MM.1S (cell line): ENCODE measurements around the gene NOS2.

Experiments used
- DNase-seq: peaks from one replicate; pipeline ENCODE4 v3.0.0-alpha.2; 2015
- H2AFZ ChIP-seq: fragments of 300-600 bp; sonication (generic); 2 replicates; pipeline ENCODE4 v1.6.0; 2016; ENCODE audit warnings: antibody characterized with exemption, low read length
- H3F3A ChIP-seq: fragments of 300-600 bp; sonication (generic); 2 replicates; pipeline ENCODE4 v1.6.1; 2016; ENCODE audit warnings: mild to moderate bottlenecking, antibody characterized with exemption, low read length, moderate library complexity, mixed read lengths; ENCODE audit not compliant: insufficient read depth
- H3K27ac ChIP-seq: fragments of 300-600 bp; sonication (generic); 2 replicates; pipeline ENCODE4 v1.5.1; 2016; ENCODE audit warnings: mild to moderate bottlenecking, low read length
- H3K27me3 ChIP-seq: fragments of 300-600 bp; sonication (generic); replicated peaks from 2 replicates; pipeline ENCODE4 v1.6.0; 2016; ENCODE audit warnings: low read length; ENCODE audit not compliant: insufficient read depth
- H3K36me3 ChIP-seq: fragments of 300-600 bp; sonication (generic); replicated peaks from 2 replicates; pipeline ENCODE4 v1.6.1; 2016; ENCODE audit warnings: mild to moderate bottlenecking, low read length, mixed read lengths; ENCODE audit not compliant: insufficient read depth
- H3K4me1 ChIP-seq: fragments of 300-600 bp; sonication (generic); 2 replicates; pipeline ENCODE4 v1.6.1; 2016; ENCODE audit warnings: low read length, mixed read lengths
- H3K4me2 ChIP-seq: fragments of 300-600 bp; sonication (generic); 2 replicates; pipeline ENCODE4 v1.6.0; 2016; ENCODE audit warnings: low read depth, low read length
- H3K4me3 ChIP-seq: fragments of 300-600 bp; sonication (generic); 2 replicates; pipeline ENCODE4 v1.5.1; 2016; ENCODE audit warnings: low read length, mixed read lengths
- H3K79me2 ChIP-seq: fragments of 300-600 bp; sonication (generic); 2 replicates; pipeline ENCODE4 v1.6.1; 2016; ENCODE audit warnings: mixed run types, low read length, mixed read lengths
- H3K9ac ChIP-seq: fragments of 300-600 bp; sonication (generic); 2 replicates; pipeline ENCODE4 v1.6.1; 2016; ENCODE audit warnings: low read length, mixed read lengths
- H3K9me2 ChIP-seq: fragments of 300-600 bp; sonication (generic); replicated peaks from 2 replicates; pipeline ENCODE4 v1.6.1; 2016; ENCODE audit warnings: mild to moderate bottlenecking, low read length, mixed read lengths; ENCODE audit not compliant: insufficient read depth
- H3K9me3 ChIP-seq: fragments of 300-600 bp; sonication (generic); replicated peaks from 2 replicates; pipeline ENCODE4 v1.6.1; 2016; ENCODE audit warnings: mild to moderate bottlenecking, low read length, mixed read lengths; ENCODE audit not compliant: insufficient read depth
- H4K20me1 ChIP-seq: fragments of 300-600 bp; sonication (generic); 2 replicates; pipeline ENCODE4 v1.6.1; 2016; ENCODE audit warnings: mild to moderate bottlenecking, low read length, moderate library complexity, mixed read lengths; ENCODE audit not compliant: insufficient read depth
- CTCF ChIP-seq: fragments of 300-600 bp; sonication (generic); IDR thresholded peaks from 2 replicates; pipeline ENCODE4 v1.5.1; 2016; ENCODE audit warnings: antibody characterized with exemption, low read length, mixed read lengths
- EZH2 ChIP-seq: fragments of 300-600 bp; sonication (generic); optimal IDR thresholded peaks from 2 replicates; pipeline ENCODE3; 2017; ENCODE audit warnings: low read depth, mild to moderate bottlenecking, antibody characterized with exemption, low read length, mixed read lengths
- EZH2phosphoT487 ChIP-seq: fragments of 300-600 bp; sonication (generic); IDR thresholded peaks from 2 replicates; pipeline ENCODE4 v1.6.1; 2018; ENCODE audit warnings: antibody characterized with exemption, low read length

The NOS2 gene

GRCh38 chr17:27816946-27817345 lies 16.6 kb upstream of the NOS2 start:
- Histone ChIP-seq H3K9me2 (no peaks in the 10 kb centered on the region), H3K4me3 (no peak overlapping the region), H3K9ac (no peak overlapping the region), H4K20me1 (no peaks in the 10 kb centered on the region), H3F3A (no peaks in the 10 kb centered on the region), H3K4me1 (no peaks in the 10 kb centered on the region), H3K27me3 (no peaks in the 10 kb centered on the region), H3K36me3 (no peaks in the 10 kb centered on the region), H2AFZ (no peak overlapping the region), H3K4me2 (no peak overlapping the region), H3K27ac (no peak overlapping the region), H3K79me2 (no peaks in the 10 kb centered on the region), H3K9me3 (no peaks in the 10 kb centered on the region)
- TF ChIP-seq CTCF (no peak), EZH2phosphoT487 (no peak)
- no peak for DNase-seq

GRCh38 chr17:27811961-27812360 lies 11.6 kb upstream of the NOS2 start:
- no peaks in the 10 kb centered on the region for H3K79me2 ChIP-seq
- no peaks in the 10 kb centered on the region for H3K27me3 ChIP-seq
- H3F3A ChIP-seq: peaks cover 4% of the 10 kb centered on the region; the same call in 1 of the 2 replicates
- no peak overlapping the region for H3K4me3 ChIP-seq
- no peaks in the 10 kb centered on the region for H3K9me3 ChIP-seq
- no peak overlapping the region for H3K27ac ChIP-seq
- no peaks in the 10 kb centered on the region for H3K36me3 ChIP-seq
- H2AFZ ChIP-seq: no peak overlapping the region
- H4K20me1 ChIP-seq: no peaks in the 10 kb centered on the region
- peaks cover 30% of the 10 kb centered on the region for H3K4me1 ChIP-seq
- no peak for DNase-seq
- TF ChIP-seq CTCF (no peak), EZH2 (no peak)
- no peak overlapping the region for H3K9ac ChIP-seq
- H3K9me2 ChIP-seq: no peaks in the 10 kb centered on the region
- H3K4me2 ChIP-seq: no peak overlapping the region

- H3K4me2 ChIP-seq: peak overlapping the region; percentile 80; the same call in 1 of the 2 replicates
- no peak overlapping the region for H3K9ac ChIP-seq
Measured at GRCh38 chr17:27810902-27811557, 10.7 kb upstream of the NOS2 start.

More at GRCh38 chr17:27810902-27811557, 10.7 kb upstream of the NOS2 start:
- H3K9me3 ChIP-seq: no peaks in the 10 kb centered on the region
- no peaks in the 10 kb centered on the region for H4K20me1 ChIP-seq
- H3K9me2 ChIP-seq: no peaks in the 10 kb centered on the region
- peak overlapping the region; percentile 65 for H2AFZ ChIP-seq
- no peaks in the 10 kb centered on the region for H3K27me3 ChIP-seq
- peaks cover 35% of the 10 kb centered on the region for H3K4me1 ChIP-seq
- TF ChIP-seq CTCF: no peak
- TF ChIP-seq EZH2phosphoT487: no peak
- no peak for TF ChIP-seq EZH2
- H3K27ac ChIP-seq: no peak overlapping the region
- no peak overlapping the region for H3K4me3 ChIP-seq
- peaks cover 4% of the 10 kb centered on the region; the same call in 1 of the 2 replicates for H3F3A ChIP-seq
- DNase-seq: no peak
- H3K79me2 ChIP-seq: no peaks in the 10 kb centered on the region
- H3K36me3 ChIP-seq: no peaks in the 10 kb centered on the region
